Hepatic stellate cell (primary cell): ENCODE results near the gene LPIN3.

Source experiments
- DNase-seq: peaks from one replicate; pipeline ENCODE4 v3.0.0; 2011; ENCODE audit warnings: low spot score

Gene LPIN3

GRCh38 chr20:41327178-41327577 lies 13.4 kb upstream of the LPIN3 start:
- no peak for DNase-seq

DNA sequence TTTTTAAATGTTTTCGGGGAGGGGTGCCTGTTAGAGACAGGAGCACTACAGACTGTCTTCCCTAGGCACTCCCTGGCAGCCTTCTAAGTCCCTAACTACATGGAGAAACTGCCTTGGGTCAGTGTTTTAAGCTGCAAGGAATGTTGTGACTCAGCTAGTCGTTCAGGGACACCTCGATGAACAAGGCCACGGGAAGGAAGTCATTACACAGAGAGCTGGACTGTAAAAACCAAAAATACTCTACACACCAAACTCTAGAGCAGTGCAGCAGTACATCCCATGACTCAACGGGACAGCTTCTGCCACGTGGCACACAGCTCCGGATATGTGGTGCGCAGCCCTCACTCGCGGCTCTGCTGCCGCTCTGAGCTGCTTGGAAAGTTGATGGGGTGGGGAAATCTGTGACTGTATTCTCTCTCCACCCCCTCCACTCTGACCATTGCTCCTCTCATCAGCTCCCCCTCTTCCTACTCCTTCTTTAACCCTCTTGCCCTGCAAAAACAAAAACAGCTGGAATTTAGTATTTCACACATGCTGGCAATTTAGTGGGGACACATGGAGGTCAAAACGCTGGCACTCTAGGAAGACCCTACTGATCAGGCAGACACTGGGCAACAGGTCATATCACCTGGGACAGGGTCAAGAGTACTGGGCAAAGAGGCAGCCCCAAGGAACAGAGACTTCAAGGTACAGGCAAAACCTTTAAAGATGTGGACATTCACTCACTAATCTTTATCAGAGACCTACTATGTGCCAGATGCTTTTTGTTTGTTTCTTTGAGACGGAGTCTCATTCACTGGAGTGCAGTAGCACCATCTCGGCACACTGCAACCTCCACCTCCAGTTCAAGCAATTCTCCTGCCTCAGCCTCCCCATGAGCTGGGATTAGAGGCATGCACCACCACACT lies 10.9 kb upstream of the LPIN3 start:
- DNase-seq: peak; percentile 90

- DNase-seq: no peak
Measured at GRCh38 chr20:41330343-41330720, 10.3 kb upstream of the LPIN3 start.

DNA sequence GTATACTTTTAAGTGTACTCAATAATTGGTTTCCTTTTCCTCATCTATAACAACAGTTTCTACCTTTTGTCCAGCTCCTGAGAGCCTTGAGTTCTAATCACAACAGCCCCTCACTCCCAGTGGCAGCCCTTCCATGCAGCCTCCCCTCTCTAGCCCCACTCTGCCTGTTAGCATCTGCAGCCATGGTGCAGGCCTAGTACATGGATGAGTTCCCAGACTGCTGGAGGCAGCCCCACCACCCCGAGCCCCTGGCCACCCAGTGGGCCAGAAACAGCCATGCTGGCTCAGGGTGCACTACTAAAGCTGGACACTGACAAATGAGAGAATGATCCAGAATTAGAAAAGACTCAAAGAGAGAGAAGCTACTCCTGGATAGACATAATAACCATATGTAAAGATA lies 9.7 kb upstream of the LPIN3 start:
- no peak for DNase-seq

DNA sequence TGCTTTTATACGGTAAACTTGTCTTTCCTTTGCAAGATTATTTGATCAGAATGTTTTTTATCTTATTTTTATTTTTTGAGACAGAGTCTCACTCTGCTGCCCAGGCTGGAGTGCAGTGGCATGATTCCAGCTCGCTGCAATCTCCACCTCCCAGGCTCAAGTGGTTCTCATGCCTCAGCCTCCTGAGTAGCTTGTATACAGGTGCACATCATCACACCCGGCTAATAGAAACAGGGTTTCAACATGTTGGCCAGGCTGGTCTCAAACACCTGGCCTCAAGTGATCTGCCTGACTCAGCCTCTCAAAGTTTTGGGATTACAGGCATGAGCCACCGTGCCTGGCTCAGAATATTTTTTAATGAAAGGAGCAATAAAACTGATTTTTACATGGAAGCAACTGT lies 8.9 kb upstream of the LPIN3 start:
- no peak for DNase-seq

DNA sequence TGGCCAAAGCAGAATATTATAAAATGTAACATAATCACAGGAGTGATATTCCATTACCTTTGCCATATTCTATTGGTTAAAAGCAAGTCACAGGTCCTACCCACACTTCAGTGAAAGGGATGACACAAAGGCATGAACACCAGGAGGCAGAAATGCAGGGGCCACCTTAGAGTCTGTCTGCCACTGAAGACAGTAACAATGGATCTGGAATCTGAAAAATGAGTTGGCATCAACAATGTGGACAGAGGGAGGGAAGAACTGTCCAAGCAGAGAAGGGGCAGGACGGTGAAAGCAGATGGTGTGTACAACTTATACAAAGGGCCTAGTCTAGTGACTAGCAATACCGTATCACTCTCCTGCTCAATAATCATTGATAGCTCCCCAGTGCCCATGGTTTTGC lies 6.6 kb upstream of the LPIN3 start:
- no peak for DNase-seq

DNA sequence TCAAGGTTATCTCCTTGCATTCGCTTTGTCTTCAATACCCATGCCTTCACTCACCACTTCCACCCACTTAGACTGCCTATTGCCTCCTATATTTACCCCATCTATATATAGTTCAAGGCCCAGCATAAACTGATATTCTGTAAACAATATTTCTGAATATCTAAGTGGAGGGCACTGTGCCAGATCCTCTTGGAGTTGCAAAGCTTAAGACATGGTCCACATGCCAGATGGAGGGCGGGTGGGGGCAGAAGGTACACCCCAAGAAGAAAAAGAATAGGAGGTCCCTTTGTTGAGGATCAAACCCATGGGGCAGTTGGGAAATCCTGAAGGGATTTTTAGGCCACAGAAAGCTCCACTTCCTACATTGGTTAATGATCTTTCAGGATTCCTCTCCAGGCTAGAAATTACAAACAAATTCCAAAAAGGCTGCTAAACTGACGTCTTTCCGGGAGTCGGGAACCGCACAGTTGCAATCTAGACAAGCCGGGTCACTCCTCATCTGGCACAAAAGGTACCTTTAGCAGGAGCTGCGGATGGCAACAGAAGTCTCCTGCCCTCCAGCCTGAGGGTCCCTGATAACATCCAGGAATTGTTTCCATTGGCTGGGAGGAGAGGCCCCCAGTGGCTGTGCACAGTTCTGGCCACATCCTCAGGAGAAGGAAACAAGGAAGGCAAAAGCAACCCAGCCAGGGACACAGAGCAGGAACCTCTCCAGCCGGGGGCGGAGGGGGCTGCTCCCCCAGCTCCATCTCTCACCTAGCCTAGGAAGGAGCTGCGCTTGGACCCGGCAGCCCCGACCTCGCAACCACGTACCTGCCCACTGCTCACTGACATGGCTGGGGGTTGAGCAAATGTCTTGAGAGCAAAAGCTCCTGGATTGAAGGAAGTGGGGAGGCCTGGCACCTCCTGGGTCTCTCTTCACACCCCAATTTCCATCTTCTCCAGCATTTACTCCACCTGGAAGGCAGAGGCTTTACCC lies 5.9 kb upstream of the LPIN3 start:
- peak; percentile 45 for DNase-seq

GRCh38 chr20:41335591-41335990 lies 5.0 kb upstream of the LPIN3 start:
- DNase-seq: no peak

DNA sequence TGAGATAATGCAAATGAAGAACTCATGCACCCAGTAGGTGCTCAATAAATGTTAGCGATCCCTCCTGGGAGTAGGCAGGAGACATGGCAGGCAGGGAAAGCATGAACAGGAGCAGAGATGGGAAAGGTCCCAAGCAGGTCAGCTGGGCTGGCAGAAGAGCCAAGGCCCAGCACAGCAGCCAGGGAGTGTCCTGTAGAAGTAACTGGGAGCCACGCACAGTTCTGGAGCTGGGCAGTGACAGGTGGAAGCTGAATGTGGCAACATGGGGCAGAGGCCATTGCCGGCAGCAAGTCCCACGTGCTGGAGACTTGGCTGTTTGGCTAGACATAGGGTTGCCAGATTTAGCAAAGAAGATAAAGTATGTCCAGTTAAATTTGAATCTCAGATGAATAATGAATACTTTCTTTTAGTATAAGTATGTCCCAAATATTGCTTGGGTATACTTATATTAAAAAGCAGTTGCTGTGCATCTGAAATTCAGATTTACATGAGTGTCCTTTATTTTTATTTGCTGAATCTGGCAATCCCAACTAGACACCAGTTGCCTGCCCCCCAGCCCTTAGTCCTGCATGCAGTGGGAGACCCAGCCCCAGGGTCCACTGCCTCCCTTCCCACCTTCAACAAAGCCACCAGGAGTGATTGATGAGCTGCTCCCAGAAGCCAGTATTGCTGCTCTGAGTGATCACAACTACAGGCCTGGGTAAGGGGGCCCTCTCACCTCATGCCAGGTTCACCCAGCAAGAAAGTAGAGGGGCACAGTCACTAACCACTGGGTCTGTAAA lies 3.7 kb upstream of the LPIN3 start:
- no peak for DNase-seq

DNA sequence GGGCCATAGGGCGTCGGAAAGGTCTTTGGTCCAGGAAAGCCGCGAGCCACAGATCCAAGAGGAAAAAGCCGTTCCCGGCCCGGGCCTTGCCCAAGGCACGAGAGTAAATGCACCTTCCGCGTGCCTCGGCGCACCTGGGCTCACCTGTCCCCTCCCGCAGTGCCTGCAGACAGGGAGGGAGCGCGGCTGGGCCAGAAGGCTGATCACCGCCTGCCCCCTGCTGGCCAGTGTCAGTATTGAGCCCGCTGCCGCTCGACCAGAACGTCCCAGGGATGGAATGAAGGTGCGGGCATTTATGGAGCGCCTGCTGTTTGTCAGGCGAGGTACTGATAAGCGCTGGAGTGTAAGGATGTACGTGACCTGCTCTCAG lies 679 bp upstream of the LPIN3 start:
- DNase-seq: peak; percentile 78

- no peak for DNase-seq
Measured at GRCh38 chr20:41342474-41343464, 2.1 kb downstream of the LPIN3 start.

- DNase-seq: no peak
Measured at GRCh38 chr20:41344477-41344876, 3.9 kb downstream of the LPIN3 start.

- no peak for DNase-seq
Measured at GRCh38 chr20:41344938-41345728, 4.5 kb downstream of the LPIN3 start.

GRCh38 chr20:41345729-41346067 lies 5.1 kb downstream of the LPIN3 start:
- no peak for DNase-seq

DNA sequence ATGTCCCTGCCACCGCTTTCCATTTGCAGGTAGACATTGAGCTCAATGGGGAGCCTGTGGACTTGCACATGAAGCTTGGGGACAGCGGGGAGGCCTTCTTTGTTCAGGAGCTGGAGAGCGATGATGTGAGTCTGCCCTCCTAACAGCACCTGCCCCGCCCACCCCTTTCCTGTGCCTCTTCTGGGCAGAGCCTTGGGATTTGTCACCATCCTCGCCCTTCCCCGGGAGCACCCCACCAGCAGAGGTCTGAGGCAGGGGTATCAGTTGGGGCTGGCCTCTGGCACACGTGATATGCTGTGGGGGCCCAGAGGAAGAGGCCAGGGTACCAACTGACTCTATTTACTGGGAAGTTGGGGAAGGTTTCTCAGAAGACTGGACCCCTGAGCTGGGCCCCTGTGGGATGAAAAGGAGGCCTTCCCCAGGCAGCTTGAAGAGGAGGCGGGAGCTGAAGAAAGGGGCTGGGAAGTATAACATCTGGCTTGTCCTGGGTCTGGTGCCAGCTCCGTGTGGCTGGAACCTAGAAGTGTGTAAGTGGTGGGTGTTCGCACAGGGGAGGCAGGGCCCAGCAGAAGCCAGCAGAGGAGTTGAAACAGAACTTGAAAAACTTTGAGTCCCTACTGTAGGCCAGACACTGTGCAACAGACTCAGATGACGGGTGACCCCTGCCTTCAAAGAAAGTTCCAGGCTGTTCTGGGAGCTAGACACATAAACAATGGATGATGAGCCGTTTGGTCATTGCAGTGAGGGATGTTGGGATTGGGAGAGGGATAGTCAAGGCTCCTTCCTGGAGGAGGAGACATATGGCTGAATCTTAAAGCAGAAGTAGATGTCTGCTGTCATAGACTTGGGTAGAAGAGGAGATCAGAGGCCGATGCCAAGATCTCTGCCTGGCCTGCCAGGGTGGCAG lies 7.2 kb downstream of the LPIN3 start:
- DNase-seq: no peak

DNA sequence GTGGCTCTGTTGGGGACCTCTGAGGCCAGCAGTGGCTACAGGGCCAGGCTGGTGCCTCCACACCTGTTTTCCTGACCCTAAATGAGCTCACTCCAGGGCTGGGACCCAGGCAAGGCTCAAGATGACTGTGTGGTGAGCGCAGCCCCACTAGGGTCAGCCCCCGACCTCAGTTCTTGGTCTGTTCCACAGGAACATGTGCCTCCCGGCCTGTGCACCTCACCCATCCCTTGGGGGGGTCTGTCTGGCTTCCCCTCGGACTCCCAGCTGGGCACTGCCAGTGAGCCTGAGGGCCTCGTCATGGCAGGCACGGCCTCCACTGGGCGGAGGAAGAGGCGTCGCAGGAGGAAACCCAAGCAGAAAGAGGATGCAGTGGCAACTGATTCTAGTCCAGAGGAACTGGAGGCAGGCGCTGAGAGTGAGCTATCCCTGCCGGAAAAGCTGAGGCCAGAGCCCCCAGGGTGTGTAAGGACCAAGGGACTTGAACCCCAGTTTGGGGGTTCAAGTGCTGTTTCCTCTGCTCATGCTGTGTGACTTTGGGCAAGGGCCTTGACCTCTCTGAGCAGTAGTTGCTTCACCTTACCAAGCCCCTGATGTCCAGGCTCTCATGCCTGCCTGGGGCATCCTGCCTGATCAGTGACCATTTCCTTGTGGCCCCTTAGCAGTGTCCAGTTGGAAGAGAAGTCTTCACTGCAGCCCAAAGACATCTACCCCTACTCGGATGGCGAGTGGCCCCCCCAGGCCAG lies 8.0 kb downstream of the LPIN3 start:
- no peak for DNase-seq

DNA sequence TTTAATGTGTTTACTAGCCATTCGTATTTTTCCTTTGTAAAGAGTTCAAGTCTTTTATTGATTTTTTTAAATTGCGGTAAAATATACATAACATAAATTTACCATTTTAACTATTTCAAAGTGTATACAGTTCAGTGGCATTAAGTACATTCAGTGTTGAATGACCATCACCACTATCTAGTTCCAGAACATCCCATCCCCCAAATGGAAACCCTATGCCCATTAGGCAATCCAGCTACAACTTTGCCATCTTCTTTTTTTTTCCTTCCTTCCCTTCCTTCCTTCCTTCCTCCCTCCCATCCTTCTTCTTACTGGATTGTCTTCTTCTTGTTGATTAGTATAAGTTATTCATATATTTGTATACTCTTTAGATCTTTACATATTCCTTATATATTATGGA lies 8.6 kb downstream of the LPIN3 start:
- no peak for DNase-seq

DNA sequence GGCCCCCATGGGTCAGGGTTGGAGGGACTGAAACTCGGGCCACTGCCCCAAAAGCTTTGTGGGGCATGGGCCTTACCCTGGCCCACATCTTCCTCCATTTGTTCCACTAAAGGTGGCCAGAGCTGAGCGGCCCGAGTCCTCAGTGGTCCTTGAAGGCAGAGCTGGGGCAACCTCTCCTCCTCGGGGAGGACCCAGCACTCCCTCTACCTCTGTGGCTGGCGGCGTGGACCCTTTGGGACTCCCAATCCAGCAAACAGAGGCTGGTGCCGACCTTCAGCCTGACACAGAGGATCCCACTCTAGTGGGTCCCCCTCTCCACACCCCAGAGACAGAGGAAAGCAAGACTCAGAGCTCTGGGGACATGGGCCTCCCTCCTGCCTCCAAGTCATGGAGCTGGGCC lies 9.3 kb downstream of the LPIN3 start:
- no peak for DNase-seq
